H1 (cell line): ENCODE measurements around the gene PXT1.

Experiments
- BCL11A ChIP-seq, 2 experiments: IDR thresholded peaks; one replicate each; pipeline ENCODE4 v1.6.1; 2011; ENCODE audit warnings: low read depth in 2 of 2, low read length in 2 of 2, mild to moderate bottlenecking in 2 of 2
- CTBP2 ChIP-seq: IDR thresholded peaks from 2 replicates; pipeline ENCODE4 v1.7.0; 2011; ENCODE audit warnings: borderline replicate concordance, mild to moderate bottlenecking, moderate library complexity, mixed read lengths, low read length; ENCODE audit not compliant: insufficient read depth, insufficient read length
- EGR1 ChIP-seq: IDR thresholded peaks from 2 replicates; pipeline ENCODE4 v1.6.1; 2011; ENCODE audit warnings: low read depth, low read length, borderline replicate concordance
- EZH2 ChIP-seq: fragments of 200-600 bp; sonication (generic); IDR thresholded peaks from 2 replicates; pipeline ENCODE4 v1.7.1; 2012; ENCODE audit warnings: low read depth, mild to moderate bottlenecking, moderate library complexity, low read length, inconsistent platforms; ENCODE audit not compliant: severe bottlenecking
- JUN ChIP-seq: IDR thresholded peaks from 2 replicates; pipeline ENCODE4 v1.6.1; 2011; ENCODE audit warnings: low read depth, mild to moderate bottlenecking, improper control_type of control experiment, low read length
- JUND ChIP-seq: IDR thresholded peaks from 2 replicates; pipeline ENCODE4 v1.6.1; 2011; ENCODE audit warnings: mild to moderate bottlenecking, improper control_type of control experiment, low read length
- POLR2A ChIP-seq, 2 experiments: IDR thresholded peaks; 1 replicate in 1 of 2; 2 replicates in 1 of 2; pipeline ENCODE4 v1.6.1; 2011; ENCODE audit warnings: low read depth in 2 of 2, low read length in 2 of 2, mild to moderate bottlenecking in 2 of 2; ENCODE audit errors: control extremely low read depth in 1 of 2
- POLR2AphosphoS5 ChIP-seq: IDR thresholded peaks from 2 replicates; pipeline ENCODE4 v1.6.1; 2011; ENCODE audit warnings: low read depth, low read length
- RAD21 ChIP-seq, 2 experiments: IDR thresholded peaks in 1 of 2; conservative IDR thresholded peaks in 1 of 2; 2 replicates each; pipeline ENCODE4 v1.6.1; 2011; ENCODE audit warnings: low read depth in 2 of 2, low read length in 2 of 2, improper control_type of control experiment in 1 of 2, inconsistent platforms in 1 of 2, mild to moderate bottlenecking in 1 of 2, moderate library complexity in 1 of 2
- RXRA ChIP-seq: IDR thresholded peaks from 2 replicates; pipeline ENCODE4 v1.6.1; 2011; ENCODE audit warnings: low read depth, mild to moderate bottlenecking, low read length, moderate library complexity; ENCODE audit not compliant: insufficient read depth
- SP4 ChIP-seq: IDR thresholded peaks from 2 replicates; pipeline ENCODE4 v1.6.1; 2012; ENCODE audit warnings: low read length, inconsistent platforms
- SUZ12 ChIP-seq: fragments of 200-600 bp; sonication (generic); IDR thresholded peaks from 2 replicates; pipeline ENCODE4 v1.6.1; 2012; ENCODE audit warnings: mild to moderate bottlenecking, inconsistent platforms, low read length, moderate library complexity, mixed read lengths
- TF ChIP-seq, protein P1 (sequence below), 3 experiments: IDR thresholded peaks; 1 replicate in 2 of 3; 2 replicates in 1 of 3; pipeline versions ENCODE4 v1.5.1 to v1.6.1; 2011; ENCODE audit warnings: low read length in 3 of 3, mild to moderate bottlenecking in 3 of 3, inconsistent platforms in 2 of 3, low read depth in 1 of 3, moderate library complexity in 1 of 3; ENCODE audit not compliant: insufficient read depth in 1 of 3; ENCODE audit errors: control extremely low read depth in 1 of 3
- TF ChIP-seq, protein P2 (sequence below): IDR thresholded peaks from 2 replicates; pipeline ENCODE4 v1.6.1; 2012; ENCODE audit warnings: inconsistent platforms

DNA sequence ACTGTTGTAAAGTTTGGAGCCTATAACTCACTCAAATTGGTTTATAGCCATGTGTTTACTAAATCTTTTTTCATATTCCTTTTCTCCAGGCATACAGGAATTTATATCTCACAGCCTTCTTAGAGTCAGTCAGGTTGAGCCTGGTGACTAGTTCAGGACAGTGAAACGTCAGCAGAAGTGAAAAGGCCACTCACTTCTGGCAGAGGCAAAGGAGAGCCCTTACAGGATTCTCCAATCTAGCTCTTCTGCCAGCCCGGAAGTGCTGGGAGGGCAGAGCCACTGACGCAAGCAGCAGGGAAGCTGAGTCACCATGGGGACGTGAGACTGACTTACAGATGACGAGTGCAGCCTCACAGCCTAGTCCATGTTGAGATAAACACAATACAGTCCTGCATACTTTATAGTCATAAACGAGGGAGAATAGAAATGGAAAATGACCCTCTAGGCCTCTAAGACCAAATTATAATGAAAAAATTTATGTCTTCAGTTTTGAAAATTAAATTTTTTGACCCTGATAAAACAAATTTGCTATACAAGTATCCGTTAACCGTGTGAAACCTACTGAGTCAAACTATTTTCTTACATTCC lies 1.3 kb downstream of the PXT1 start:
- TF ChIP-seq, protein P1, sequence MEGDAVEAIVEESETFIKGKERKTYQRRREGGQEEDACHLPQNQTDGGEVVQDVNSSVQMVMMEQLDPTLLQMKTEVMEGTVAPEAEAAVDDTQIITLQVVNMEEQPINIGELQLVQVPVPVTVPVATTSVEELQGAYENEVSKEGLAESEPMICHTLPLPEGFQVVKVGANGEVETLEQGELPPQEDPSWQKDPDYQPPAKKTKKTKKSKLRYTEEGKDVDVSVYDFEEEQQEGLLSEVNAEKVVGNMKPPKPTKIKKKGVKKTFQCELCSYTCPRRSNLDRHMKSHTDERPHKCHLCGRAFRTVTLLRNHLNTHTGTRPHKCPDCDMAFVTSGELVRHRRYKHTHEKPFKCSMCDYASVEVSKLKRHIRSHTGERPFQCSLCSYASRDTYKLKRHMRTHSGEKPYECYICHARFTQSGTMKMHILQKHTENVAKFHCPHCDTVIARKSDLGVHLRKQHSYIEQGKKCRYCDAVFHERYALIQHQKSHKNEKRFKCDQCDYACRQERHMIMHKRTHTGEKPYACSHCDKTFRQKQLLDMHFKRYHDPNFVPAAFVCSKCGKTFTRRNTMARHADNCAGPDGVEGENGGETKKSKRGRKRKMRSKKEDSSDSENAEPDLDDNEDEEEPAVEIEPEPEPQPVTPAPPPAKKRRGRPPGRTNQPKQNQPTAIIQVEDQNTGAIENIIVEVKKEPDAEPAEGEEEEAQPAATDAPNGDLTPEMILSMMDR (IDR thresholded peaks at IDR 0.05; ENCODE audit: control extremely low read depth in 1 of 3, insufficient read depth in 1 of 3, low read depth in 1 of 3, low read length in 3 of 3), result no peak
- TF ChIP-seq POLR2AphosphoS5 (no peak), EZH2 (no peak), JUN (no peak), RAD21 (IDR thresholded peaks at IDR 0.05 in 1 of 2, conservative IDR thresholded peaks at IDR 0.05 in 1 of 2; ENCODE audit: low read depth in 2 of 2, low read length in 2 of 2) (no peak), RXRA (no peak), POLR2A (IDR thresholded peaks at IDR 0.05; ENCODE audit: control extremely low read depth in 1 of 2, low read depth in 2 of 2, low read length in 2 of 2) (no peak), SUZ12 (no peak), JUND (peak; percentile 56; the same call in 1 of the 2 replicates), SP4 (no peak), CTBP2 (no peak), EGR1 (no peak), BCL11A (IDR thresholded peaks at IDR 0.05; ENCODE audit: low read depth in 2 of 2, low read length in 2 of 2) (no peak)
- TF ChIP-seq, protein P2, sequence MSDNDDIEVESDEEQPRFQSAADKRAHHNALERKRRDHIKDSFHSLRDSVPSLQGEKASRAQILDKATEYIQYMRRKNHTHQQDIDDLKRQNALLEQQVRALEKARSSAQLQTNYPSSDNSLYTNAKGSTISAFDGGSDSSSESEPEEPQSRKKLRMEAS, result no peak
